GM12892 (cell line): Measurements from ENCODE around the gene TAF15.

Experiments used
- POLR2A ChIP-seq: IDR thresholded peaks from 2 replicates; pipeline ENCODE4 v1.6.1; 2011; ENCODE audit warnings: low read depth, low read length, control low read depth
- TAF1 ChIP-seq: IDR thresholded peaks from 2 replicates; pipeline ENCODE4 v1.6.1; 2011; ENCODE audit warnings: low read depth, mild to moderate bottlenecking, control low read depth, low read length, borderline replicate concordance

GRCh38 chr17:35775583-35775982 is 33.7 kb upstream of the TAF15 start:
- no peak for TF ChIP-seq POLR2A
- TF ChIP-seq TAF1, result no peak
